ENCODE results near the gene TUT4.

The TUT4 gene

DNA sequence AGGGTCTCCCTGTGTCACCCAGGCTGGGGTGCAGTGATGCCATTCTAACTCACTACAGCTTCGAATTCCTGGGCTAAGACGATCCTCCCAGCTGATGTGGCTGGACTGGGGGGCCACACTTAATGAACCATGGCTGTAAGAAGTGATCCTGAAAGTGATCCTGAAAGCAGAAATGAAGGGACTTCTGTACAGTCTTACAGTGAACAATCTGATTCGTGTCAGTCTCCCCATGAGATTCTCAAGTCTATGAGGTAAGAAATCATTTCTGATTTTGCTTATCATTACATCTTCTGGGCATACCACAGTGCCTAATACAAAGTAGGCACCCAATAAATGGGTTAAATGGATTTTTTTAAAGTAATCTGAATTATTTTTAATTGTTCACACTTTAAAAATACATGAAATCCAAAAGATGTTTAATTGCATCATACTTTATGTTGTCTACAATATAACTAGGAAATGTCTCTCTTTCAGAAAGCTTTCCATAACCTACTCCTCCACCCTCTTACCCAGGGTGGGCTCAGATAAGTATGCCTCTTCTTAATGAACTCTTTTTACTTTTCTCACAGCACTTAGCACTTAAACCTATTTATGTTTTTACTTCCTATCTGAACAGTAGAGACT, 21.5 kb downstream of the TUT4 start:
- DNase-seq, result no peak

DNA sequence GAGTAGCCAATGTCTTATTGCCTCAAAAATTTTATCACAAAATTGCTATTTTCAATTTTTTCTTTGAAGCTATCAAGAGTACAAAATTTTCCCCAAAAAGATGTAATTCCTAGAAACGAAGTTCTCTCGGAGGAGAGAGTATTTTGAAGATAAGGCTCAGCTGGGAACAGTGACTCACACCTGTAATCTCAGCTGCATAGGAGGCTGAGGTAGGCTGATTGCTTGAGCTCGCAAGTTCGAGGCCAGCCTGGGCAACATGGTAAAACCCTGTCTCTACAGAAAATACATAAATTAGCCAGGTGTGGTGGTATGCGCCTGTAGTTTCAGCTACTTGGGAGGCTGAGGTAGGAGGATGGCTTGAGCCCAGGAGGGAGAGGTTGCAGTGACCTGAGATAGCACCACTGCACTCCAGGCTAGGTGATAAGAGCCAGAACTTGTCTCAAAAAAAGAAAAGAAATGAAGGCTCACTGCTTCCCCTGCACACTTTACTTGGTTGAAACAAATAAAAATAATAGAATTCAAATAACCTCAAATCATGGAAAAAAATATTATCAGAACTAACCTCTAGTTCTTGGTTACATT, 22.2 kb downstream of the TUT4 start:
- DNase-seq, result no peak

DNA sequence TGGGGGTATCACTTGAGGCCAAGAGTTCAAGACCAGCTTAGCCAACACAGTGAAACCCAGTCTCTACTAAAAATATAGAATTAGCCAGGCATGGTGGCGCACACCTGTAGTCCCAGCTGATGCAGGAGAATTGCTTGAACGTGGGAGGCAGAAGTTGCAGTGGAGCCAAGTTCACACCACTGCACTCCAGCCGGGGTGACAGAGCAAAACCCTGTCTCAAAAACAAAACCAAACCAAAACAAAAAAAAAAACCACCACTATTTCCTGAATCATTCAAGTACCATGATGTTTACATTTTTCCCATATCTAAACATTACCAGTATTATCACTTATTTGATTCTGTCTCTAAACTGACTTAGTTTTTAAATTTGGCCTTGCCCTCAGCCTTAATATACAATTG, 29.5 kb downstream of the TUT4 start:
- DNase-seq, result no peak

DNA sequence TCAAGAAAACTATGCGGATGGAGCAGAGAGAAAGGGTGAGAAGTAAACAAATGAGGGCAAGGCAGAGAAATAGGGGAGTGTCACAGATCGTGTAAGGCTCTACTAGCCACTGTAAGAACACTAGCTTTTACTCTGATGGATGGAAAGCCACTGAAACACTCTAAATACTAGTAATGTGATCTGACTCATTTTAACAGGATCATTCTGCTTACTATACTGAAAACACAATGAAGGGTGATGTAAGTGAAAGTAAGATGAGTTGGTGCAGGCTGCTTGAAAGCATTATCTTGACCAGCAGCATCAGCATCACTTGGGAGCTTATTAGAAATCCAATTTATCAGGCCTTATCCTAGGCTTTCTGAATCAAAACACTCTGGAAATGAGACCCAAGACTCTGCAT, 32.7 kb downstream of the TUT4 start:
- no peak for DNase-seq

DNA sequence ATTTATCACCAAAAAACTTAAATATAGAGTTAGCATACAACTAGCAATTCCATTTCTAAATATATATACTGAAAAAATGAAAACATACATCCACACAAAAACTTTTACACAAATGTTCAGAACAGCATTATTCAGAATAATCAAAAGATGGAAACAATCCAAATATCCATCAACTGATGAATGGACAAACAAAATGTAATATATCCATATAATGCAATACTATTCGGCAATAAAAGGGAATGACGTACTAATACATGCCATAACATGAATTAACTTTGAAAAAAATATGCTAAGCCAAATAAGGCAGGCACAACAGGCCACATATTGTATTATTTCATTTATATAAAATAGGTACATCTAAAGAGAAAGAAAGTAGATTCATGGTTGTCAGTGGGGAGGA, 33.9 kb downstream of the TUT4 start:
- no peak for DNase-seq

DNA sequence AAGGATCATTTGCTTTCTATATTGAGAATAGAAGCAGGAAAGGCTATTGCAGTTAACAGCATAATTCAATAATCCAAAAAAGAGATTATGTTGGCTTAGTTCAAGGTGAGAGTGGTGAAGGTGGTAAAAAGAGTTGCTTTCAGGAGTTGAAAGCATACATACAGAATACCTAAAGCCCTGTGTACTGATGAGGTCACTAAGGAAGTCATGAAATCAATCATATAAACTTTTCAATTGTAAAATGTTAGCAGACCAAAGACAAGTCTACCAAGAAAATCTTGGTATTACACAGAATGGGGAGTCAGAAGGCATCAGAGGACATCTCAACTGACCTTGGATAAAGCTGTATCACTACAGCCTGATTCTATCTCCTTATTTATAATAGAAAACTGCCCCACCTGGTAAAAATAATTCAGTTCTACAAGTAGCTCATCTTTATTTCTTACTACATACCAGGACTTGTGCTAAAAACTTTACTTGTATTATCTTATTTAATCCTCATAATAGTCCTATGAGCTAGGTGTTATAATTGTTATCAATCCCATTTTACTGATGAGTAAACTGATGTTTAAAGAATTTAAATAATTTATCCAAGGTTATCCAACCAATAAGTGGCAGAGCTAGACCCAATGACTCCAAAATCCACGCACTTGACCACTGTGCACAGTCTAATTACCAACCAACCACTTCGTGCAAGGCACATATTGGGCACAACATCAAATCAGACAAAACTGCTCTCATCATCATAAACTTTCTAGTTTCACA, 40.9 kb downstream of the TUT4 start:
- DNase-seq, result no peak

DNA sequence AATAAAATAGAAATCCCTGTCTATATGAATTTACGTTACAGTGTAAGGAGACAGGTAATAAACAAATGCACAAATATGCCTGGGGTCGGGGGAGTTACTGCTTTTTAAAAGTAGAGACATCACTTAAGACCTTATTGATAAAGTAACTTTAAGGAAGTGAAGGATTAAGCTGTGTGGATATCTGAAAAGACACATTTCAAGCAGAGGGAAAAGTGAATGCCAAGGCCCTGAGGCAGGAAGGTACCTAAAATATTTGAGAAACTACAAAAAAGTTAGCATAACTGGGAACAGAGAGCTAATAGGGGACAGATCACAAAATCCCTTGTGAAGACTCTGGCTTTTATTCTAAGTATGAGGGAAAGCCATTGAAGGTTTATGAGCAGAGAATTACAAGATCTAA, 41.5 kb downstream of the TUT4 start:
- DNase-seq, result no peak

DNA sequence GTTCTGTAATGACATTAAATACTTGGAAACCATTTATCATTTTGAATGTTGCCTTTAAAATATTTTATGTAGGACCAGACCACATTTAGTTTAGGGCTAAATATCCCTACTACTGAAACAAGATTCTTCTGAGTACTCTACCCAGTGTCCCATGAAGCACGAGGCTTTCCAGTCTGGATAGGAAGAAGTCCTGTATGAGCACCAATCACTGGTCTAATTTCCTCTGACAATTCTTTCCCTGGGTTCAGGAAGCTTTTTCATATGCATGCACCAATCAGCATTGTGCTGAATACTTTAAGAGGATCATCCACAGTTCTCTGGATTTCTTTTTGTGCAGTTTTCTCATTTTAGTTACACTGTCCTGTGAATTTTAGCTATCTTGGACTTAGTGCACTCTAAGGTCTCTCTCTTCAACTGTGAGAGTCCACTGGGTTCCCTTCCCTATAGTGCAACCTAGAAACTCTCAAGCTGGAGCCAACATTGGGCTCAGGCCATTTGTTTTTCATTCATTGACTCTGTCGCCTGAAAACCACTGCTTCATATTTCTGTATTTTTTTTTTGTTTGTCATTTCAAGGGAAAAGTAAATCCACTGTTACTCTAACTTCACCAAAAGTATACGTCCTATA, 45.9 kb downstream of the TUT4 start:
- no peak for DNase-seq

DNA sequence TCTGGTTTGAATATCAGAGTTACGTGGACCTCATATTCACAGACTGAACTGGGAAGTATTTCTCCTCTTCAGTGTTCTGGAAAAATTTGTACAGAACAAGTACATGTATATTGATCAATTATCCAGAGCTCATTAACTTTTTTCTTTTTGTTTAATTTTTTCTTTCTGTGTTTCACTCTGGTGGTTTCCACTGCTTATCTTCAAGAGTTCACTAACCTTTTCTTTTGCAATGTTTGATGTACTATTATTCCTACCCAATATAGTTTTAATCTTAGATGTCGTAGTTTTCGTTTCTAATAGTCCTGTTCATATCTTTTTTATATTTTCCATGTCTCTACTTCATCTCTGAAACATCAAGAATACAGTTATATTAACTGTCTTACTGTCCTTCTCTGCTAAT, 46.5 kb downstream of the TUT4 start:
- DNase-seq, result no peak

DNA sequence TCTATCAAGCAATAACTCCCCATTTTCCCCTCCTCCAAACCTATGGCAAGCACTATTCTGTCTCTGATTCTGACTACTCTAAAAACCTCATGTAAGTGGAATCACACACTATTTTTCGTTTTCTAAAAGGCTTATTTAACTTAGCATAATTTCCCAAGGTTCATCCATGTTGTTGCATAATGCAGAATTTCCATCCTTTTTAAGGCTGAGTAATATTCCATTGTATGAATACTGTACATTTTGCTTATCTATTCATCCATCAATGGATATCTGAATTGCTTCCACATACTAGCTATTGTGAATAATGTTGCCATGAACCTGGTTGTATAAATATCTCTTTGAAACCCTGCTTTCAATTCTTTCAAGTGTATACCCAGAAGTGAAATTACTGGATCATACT, 48.2 kb downstream of the TUT4 start:
- no peak for DNase-seq

DNA sequence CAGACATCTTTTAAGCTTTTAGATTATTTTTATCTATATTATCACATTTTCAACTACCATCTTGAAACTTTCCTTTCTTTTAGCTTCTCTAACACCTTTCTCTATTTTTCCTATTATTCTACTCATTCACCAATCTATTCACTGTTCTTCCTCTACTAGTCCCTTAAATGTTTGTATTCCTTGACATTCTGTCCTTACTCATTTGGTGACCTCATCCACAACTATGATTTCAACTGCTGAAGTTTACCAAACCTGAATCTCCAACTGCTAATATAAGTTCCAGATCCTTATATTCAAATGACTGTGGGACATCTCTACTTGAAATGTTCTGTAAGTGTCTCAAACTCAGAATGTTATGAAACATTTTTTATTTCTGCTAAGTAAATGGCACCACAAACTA, 49.2 kb downstream of the TUT4 start:
- DNase-seq, result no peak

DNA sequence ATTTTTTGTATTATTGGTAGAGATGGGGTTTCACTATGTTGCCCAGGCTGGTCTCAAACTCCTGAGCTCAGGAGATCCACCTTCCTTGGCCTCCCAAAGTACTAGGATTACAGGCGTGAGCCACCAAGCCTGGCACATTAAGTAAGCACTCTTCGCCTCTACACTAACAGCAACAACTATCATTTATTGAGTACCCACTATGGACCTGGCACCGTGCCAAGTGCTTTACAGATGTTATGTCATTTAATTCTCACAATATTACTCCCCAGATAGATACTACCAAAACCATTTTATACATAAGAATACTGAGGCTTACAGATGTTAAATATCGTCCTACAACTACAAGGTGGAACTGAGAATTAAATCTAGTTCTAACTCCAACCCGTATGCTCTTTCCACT, 50.1 kb downstream of the TUT4 start:
- no peak for DNase-seq

DNA sequence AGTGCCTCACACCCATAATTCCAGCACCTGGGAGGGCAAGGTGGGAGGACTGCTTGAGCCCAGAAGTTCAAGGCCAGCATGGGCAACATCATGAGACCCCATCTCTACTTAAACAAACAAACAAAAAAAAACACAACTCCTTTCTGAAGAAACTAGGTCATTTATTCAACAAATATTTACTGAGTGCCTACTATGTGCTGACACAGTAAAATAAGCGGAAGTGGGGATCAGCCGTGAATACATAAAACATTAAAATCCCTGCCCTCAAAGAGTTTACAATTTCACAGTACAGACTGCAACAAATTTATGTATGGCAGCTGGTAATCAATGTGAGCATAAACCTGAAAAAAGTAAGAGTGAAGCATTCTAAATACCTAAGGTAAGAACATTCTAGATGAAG, 65.3 kb downstream of the TUT4 start:
- DNase-seq, result no peak

DNA sequence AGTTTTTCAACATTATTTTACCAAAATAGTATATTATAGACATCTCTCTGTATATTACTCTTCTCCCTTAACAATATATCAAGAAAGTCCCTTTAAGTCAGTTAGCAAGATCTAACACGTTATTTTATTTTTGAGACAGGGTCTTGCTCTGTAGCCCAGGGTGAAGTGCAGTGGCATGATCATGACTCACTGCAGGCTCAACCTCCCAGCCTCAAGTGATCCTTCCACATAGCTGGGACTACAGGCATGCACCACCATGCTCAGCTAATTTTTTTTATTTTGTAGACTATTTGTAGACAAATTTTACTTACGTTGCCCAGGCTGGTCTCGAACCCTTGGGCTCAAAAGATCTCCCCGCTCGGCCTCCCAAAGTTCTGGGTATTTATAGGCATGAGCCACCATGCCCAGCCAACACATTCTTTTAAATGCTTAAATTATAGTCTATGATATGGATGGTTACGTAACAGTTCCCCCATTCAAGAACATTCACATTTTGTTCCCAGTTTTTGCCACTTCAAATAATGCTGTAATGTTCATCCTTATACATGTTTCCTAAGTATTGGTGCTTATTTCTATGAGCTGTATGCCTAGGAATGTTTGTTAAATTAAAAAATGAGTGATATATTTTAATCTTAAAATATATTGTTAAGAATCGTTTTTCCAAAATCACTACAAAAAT, 70.4 kb downstream of the TUT4 start:
- DNase-seq, result no peak

DNA sequence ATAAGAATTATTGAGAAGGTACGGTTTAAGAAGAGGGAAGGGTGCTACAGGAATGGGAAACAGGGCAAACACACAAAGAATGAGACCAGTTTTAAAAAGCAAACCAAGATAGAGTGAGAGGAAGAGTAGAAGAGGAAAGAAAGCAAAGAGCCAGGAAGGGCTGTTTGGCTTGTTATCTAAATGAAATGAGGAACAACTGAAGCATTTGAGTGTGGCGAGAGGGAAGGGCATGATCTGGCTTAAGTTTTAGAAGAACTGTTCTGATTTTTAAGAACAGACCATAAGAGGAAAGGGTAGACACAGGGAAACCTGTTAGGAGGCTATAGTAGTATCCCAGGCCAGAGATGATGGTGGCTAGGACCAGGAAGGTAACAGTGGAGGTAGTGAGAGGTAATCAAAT, 73.8 kb downstream of the TUT4 start:
- no peak for DNase-seq

DNA sequence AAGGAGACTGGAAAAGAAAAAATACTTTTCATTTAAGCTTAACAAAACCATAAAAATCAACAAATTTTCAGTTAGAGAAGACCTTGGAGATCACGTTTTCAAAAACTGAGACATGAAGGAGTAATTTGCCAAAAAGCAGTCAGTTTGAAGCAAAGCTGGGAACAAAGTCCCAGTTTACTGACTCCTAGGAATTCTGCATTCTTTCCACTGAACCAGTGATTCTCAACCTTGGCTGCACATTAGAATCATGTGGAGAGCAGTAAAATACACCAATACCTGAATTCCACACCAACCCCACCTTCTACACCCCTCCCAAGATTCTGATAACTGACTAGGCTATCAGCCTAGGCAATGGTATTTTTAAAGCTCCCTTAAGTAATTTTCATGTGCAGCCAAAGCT, 75.0 kb downstream of the TUT4 start:
- no peak for DNase-seq

DNA sequence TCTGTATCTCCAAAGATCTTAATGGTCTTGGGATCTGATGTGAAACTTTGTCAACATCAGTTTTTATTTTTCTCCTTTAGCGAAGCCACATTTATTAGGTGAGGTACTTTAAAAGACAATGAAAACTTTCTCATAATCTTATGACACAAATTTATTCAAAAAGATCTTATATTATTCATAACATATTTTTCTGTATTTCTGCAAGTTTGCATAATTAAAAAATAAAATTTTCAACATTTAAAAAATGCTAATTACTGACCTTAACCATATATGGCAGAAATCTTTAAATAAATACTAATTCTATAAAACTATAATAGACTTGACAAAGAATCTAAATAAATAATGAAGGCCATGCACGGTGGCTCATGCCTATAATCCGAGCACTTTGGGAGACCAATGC, 75.9 kb downstream of the TUT4 start:
- no peak for DNase-seq

DNA sequence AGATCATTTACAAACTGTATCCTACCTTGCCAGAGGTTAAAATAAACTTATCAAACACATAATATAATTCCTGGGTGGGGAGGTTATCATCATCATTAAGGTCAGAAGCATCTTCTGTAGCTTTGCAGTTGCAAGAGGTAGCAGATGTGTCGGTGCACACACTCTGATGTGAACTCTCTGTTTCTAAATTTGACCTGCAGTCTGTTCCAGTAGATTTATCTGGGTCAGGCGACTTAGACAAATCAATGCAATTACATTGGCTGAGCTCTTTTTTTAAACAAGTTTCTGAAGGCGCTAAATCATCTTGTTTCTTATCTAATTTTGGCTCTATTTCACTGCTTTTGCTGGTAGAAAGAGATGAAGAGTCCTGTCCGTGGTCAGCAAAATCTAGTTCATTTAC, 78.1 kb downstream of the TUT4 start:
- DNase-seq, result no peak

DNA sequence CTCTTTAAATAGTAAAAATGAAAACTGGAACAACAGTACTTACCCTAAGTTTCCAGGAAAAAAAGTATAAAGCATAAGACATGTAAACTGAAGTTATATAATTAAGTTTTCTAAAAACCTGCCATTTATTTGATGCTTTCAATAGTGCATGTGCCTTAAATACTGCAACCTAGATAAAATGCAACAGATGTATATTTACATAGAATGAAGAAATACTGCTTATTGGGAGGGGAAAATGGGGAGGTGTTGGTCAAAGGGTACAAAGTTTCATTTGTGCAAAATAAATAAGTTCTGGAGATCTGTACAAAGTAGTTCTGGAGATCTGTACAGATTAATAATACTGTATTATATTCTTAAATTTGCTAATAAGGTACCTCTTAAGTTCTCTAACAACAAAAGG, 79.9 kb downstream of the TUT4 start:
- DNase-seq, result no peak

DNA sequence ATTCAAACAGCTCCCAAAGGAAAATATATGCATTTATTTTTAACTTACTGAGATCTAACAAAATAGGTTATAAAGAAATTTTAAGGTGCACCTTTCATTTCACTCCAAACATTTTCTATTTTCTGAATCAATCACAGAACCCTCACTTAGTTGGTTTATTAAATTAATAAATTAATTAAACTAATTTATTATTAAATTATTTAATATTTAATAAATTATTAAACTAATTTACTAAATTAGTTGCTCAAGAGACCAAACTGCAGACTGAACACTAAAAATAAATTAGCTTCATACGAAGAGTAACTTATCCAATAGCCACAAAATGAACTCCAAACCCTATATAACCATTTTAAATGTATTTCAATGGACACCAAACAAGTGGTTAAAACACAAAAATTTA, 80.5 kb downstream of the TUT4 start:
- DNase-seq, result no peak

DNA sequence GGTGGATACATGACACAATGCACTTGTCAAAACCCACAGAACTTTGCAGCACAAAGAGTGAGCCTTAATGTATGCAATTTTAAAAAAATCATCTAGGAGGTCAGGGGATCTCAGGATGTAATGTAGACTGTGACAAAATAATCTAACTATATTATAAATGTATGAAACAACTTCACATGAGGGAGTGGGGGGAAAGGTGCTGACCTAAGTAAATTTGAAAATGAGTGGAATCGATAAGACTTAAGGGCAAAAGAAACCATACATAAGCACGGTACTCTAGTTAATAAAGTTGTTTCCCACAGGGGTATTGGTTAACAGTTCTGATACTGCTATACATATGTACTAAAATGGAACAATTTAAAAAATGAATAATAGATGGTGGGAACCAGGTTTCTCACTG, 83.8 kb downstream of the TUT4 start:
- DNase-seq, result no peak

DNA sequence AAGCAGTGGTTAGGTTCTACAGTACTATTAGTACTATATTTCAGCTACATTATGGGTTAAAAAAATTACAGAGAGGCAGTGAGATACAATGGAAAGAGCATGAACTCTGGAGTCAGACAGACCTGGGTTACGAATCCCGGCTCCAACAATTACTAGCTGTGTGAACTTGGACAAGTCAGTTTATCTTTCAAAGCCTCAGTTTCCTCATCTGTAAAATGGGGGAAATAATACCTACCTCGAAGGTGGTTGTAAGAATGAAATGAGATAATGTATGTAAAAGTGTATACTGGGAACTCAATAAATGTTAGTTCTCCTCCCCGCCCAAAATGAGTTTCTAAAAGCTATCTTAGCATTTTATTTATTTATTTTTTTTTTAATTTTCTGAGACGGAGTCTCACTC, 89.0 kb downstream of the TUT4 start:
- DNase-seq, result no peak

DNA sequence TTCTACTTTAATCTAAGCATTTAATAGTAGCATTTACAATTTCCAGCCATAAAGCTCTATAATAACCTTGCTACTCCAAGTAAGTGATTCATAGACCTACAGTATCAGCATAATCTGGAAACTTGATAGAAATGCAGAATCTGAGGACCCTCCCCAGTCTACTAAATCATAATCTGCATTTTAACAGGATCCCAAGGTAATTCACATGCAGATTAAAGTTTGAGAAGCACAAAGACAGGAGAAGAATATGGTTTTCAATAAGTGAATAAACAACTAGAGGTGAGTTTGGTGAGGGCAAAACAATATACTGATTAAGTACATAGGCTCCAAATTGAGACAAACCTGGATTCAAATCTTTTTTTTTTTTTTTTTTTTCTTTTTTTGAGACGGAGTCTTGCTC, 91.1 kb downstream of the TUT4 start:
- no peak for DNase-seq

DNA sequence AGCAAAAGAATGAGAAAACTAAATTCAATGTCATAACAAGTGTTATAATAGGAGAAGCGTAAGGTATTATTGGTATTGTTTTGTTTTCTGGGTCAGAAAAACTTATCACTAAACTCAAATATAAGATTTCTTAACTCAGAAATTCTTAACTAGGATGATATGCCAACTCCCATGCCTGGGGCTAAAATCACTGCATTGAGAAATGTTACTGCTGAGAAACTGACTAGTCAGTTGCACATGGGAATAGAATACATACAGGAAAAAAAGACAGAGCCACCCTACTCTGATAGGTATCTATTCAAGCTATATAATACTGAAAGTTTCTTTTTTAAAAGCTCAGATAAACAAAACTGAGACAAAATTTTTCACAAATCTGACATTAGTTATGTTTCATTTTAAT, 92.2 kb downstream of the TUT4 start:
- no peak for DNase-seq

Data from activated gamma-delta T cell (primary cell).